ENCODE measurements around the gene TSC22D1.

DNA sequence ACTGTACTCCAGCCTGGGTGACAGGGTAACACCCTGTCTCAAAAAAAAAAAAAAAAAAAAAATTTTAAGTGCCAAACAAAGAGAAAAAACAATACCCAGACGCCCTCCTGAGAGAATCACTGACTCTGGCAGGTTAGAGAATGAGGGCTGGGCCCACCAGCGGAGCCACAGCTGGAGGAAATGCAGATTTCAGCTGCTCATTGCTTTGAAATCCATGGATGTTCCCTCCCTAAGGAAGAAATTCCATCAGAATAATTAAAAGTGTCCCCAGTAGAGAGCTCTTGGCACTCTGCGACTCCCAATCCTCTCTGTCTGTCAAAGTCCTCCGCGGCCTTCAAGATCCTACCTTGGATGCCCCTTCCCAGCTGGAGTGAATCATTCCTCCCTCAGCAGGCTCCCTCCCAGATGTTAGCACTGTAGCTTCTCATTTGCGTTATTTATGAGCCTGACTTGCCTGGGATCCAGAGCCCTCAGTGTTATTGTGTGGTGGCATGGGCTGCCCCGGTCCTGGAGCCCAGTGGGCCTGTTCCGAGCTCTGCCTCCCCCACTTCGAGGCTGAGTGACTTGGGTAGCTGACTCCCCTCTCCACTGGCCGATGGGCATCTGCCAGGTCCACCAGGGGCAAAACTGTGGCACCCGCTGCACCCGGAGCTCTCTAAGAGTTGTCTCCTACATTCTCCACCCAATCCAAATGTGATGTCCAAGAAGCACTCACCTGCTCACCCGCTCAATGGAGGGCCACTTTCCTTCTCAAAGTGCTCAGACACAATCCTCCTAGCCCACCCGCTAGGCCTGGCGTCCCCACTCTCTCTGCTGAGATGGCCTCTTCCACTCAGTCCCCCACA, 155.5 kb downstream of the TSC22D1 start:
- TF ChIP-seq, protein P1, sequence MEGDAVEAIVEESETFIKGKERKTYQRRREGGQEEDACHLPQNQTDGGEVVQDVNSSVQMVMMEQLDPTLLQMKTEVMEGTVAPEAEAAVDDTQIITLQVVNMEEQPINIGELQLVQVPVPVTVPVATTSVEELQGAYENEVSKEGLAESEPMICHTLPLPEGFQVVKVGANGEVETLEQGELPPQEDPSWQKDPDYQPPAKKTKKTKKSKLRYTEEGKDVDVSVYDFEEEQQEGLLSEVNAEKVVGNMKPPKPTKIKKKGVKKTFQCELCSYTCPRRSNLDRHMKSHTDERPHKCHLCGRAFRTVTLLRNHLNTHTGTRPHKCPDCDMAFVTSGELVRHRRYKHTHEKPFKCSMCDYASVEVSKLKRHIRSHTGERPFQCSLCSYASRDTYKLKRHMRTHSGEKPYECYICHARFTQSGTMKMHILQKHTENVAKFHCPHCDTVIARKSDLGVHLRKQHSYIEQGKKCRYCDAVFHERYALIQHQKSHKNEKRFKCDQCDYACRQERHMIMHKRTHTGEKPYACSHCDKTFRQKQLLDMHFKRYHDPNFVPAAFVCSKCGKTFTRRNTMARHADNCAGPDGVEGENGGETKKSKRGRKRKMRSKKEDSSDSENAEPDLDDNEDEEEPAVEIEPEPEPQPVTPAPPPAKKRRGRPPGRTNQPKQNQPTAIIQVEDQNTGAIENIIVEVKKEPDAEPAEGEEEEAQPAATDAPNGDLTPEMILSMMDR (conservative IDR thresholded peaks at IDR 0.05; ENCODE audit: low read length): no peak
- TF ChIP-seq EZH2phosphoT487 (IDR thresholded peaks at IDR 0.05; ENCODE audit: borderline replicate concordance, low read depth, low read length): no peak
